Prostate gland (tissue), 2 donors: ENCODE results near the gene ABCC4. TPM values are rescaled to one million over a fixed set of nuclear protein-coding genes. Genes with fewer than 3 reads are reported as not detected.
A peak's percentile ranks its signal among the peaks of the same experiment; 100 is the strongest.

Experiments
- DNase-seq: peaks from one replicate; pipeline ENCODE4 v3.0.0-alpha.2; 2019; ENCODE audit warnings: low spot score
- H3K27ac ChIP-seq, 2 donors: fragments of 200-600 bp; sonication (generic); 2 replicates each; pipeline ENCODE4 v1.5.1; 2017 to 2019
- H3K27me3 ChIP-seq: fragments of 200-600 bp; sonication (generic); replicated peaks from 2 replicates; pipeline ENCODE4 v1.5.1; 2019; ENCODE audit not compliant: insufficient read depth
- H3K36me3 ChIP-seq, 2 donors: fragments of 200-600 bp; sonication (generic); 1 replicate in 1 of 2; 2 replicates in 1 of 2; pipeline versions ENCODE4 v1.5.1 to v1.8.1; 2017 to 2019
- H3K4me1 ChIP-seq: fragments of 200-600 bp; sonication (generic); replicated peaks from 2 replicates; pipeline ENCODE4 v1.5.1; 2019
- H3K4me3 ChIP-seq, 2 donors: fragments of 200-600 bp; sonication (generic); 2 replicates each; pipeline ENCODE4 v1.5.1; 2017 to 2019
- H3K9me3 ChIP-seq: fragments of 200-600 bp; sonication (generic); 2 replicates; pipeline ENCODE4 v1.5.1; 2017
- CTCF ChIP-seq, 4 experiments: fragments of 200-600 bp in 2 of 4; fragments of 450-650 bp in 2 of 4; sonication (generic) in 2 of 4; IDR thresholded peaks; 1 replicate in 3 of 4; 2 replicates in 1 of 4; pipeline ENCODE4 v1.5.1; 2016 to 2019; ENCODE audit warnings: antibody characterized with exemption in 4 of 4, mild to moderate bottlenecking in 2 of 4, moderate library complexity in 2 of 4
- POLR2A ChIP-seq: fragments of 450-650 bp; IDR thresholded peaks from one replicate; pipeline ENCODE4 v1.6.1; 2016; ENCODE audit warnings: antibody characterized with exemption, mild to moderate bottlenecking
- POLR2AphosphoS5 ChIP-seq: sonication (generic); formaldehyde crosslinking; IDR thresholded peaks from one replicate; pipeline ENCODE4 v1.6.1; 2017; ENCODE audit warnings: antibody characterized with exemption
- WGBS: methylation state at CpG from one replicate; pipeline ENCODE4 v1.1.5; 2018; 5-methylcytosine and 5-hydroxymethylcytosine counted together
- intact Hi-C: fragments of 100-400 bp; cut with DNase I; formaldehyde crosslinking; loops from one replicate; pipeline ENCODE4 v1.14.2; 2022
- total RNA-seq, 2 donors: library from RNA; depleted of rRNA; stranded (reverse); fragments of >200 nt; gene quantifications; one replicate each; pipeline ENCODE4 v1.1.0, GENCODE V29; 2016

The ABCC4 gene
- total RNA-seq, 2 donors from 2014 or later: 33.3 to 48.4 TPM

DNA sequence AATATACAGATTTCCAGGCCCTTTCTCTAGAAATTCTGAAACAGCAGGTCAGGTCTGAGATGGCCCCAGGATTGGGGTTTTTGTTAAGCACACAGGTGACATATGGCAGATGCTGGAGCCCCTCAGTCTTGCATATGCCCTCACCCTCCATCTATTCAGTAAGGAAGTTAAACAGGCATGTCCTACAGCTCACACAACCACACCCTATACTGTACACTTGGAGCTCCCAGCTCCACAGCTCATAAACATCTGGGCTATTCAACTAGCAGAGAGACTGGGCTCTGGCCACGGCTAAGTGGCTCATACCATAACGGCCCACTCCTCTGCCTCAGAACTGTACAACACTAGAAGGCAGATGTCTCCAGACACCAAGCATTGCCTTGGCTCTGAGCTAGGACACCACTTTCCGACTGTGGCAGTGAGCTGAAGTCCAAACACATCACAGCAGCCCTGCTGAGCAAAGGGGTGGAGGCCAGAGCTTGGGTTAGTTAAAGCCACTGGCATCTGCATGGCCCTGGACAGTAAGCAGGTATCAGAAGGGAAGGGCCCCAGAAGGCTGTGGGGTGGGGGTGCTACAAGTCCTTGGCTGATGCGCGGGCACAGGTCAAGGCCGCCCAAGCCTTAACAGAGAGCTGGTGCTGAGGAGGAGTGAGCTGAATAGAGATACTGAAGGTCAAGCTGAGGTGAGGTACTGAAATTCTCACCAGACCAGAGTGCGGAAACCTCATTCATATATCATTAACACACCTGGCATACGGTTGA, 79.1 kb downstream of the ABCC4 start:
- no peaks in the 10 kb centered on the region for H3K9me3 ChIP-seq
- TF ChIP-seq POLR2AphosphoS5 (peak; percentile 43), POLR2A (no peak), CTCF (IDR thresholded peaks at IDR 0.05) (no peak)
- peaks cover 9% of the 10 kb centered on the region for H3K4me1 ChIP-seq
- H3K4me3 ChIP-seq: no peak overlapping the region
- H3K27ac ChIP-seq: peak overlapping the region; percentile 54 to 83
- 80% methylated on average over 7 of the region's 8 CpGs for WGBS
- H3K27me3 ChIP-seq: no peaks in the 10 kb centered on the region
- peak; percentile 43 for DNase-seq
- H3K36me3 ChIP-seq: no peaks in the 10 kb centered on the region
- intact Hi-C loops: no loop called here

DNA sequence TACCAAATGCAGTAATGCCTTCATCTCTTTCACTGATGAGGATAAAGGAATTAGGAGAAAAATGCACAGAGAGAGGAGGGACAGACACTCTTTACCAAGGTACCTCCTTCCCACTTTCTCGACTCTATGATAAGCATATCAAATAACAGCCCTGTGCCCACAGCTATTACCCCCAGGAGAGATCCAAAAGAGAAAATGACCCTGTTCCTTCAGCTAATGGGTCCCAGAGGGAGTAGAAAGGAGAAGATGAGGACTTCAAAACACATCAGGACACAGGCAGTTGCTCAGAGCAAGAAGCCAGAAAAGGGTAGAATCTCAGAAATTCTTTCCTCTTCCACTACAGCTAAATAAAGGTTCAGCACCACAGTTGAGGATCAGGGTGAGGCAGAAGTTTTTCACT, 80.6 kb downstream of the ABCC4 start:
- Histone ChIP-seq H3K4me1 (no peaks in the 10 kb centered on the region), H3K27me3 (no peaks in the 10 kb centered on the region), H3K27ac (peak overlapping the region in 1 of 2 donors; percentile 83), H3K9me3 (no peaks in the 10 kb centered on the region), H3K4me3 (no peak overlapping the region), H3K36me3 (no peaks in the 10 kb centered on the region)
- TF ChIP-seq POLR2AphosphoS5: no peak
- no peak for TF ChIP-seq CTCF (IDR thresholded peaks at IDR 0.05)
- TF ChIP-seq POLR2A: no peak
- no peak for DNase-seq
- intact Hi-C loops: no loop called here
- 73% methylated on average over 1 of the region's 1 CpG for WGBS

- 33% methylated on average over 6 of the region's 6 CpGs for WGBS
- DNase-seq: peak; percentile 36
- intact Hi-C loops: no loop called here
- TF ChIP-seq CTCF (IDR thresholded peaks at IDR 0.05) (no peak), POLR2A (no peak), POLR2AphosphoS5 (peak; percentile 88)
- no peak overlapping the region for H3K4me3 ChIP-seq
- H3K27ac ChIP-seq: peak overlapping the region; percentile 67 to 83
- no peaks in the 10 kb centered on the region for H3K36me3 ChIP-seq
- peaks cover 7% of the 10 kb centered on the region for H3K4me1 ChIP-seq
- H3K27me3 ChIP-seq: no peaks in the 10 kb centered on the region
- no peaks in the 10 kb centered on the region for H3K9me3 ChIP-seq
Measured at GRCh38 chr13:95217920-95218830, 83.1 kb downstream of the ABCC4 start.

DNA sequence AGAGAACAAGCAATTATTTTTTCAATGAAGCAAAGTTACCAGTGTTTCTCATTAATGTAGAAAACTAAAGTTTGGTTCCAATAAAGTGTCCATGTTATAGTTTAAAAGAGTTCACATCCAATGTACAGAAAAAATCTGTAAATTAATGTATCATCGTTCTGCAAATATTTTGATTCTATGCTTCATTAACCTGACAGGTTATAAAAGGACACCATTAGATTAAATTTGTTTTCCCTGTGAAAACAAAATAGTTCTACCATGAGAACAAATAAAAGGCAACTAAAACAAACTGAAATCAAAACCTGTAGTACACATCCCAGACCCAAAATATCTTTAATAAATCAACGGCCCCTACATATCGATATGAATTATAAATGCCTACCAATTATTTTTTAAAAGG, 85.1 kb downstream of the ABCC4 start:
- WGBS: 35% methylated on average over 3 of the region's 3 CpGs
- peak overlapping the region in 1 of 2 donors; percentile 83 for H3K27ac ChIP-seq
- DNase-seq: no peak
- H3K4me3 ChIP-seq: no peak overlapping the region
- peaks cover 9% of the 10 kb centered on the region for H3K4me1 ChIP-seq
- TF ChIP-seq POLR2AphosphoS5 (no peak), POLR2A (no peak), CTCF (IDR thresholded peaks at IDR 0.05) (no peak)
- H3K36me3 ChIP-seq: no peaks in the 10 kb centered on the region
- intact Hi-C loops: no loop called here
- H3K9me3 ChIP-seq: no peaks in the 10 kb centered on the region
- no peaks in the 10 kb centered on the region for H3K27me3 ChIP-seq
